Stimulated activated CD8-positive, alpha-beta memory T cell treated with anti-CD3 and anti-CD28 coated beads, Interleukin-2, amount 100 ng/mL, for 1 hour (primary cell): ENCODE results near the gene DDX28.

ENCODE experiments used
- DNase-seq, 2 donors: peaks; one replicate each; pipeline ENCODE4 v3.0.0-alpha.2; 2020; ENCODE audit warnings: low read depth in 2 of 2

Gene DDX28, protein sequence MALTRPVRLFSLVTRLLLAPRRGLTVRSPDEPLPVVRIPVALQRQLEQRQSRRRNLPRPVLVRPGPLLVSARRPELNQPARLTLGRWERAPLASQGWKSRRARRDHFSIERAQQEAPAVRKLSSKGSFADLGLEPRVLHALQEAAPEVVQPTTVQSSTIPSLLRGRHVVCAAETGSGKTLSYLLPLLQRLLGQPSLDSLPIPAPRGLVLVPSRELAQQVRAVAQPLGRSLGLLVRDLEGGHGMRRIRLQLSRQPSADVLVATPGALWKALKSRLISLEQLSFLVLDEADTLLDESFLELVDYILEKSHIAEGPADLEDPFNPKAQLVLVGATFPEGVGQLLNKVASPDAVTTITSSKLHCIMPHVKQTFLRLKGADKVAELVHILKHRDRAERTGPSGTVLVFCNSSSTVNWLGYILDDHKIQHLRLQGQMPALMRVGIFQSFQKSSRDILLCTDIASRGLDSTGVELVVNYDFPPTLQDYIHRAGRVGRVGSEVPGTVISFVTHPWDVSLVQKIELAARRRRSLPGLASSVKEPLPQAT

DNA sequence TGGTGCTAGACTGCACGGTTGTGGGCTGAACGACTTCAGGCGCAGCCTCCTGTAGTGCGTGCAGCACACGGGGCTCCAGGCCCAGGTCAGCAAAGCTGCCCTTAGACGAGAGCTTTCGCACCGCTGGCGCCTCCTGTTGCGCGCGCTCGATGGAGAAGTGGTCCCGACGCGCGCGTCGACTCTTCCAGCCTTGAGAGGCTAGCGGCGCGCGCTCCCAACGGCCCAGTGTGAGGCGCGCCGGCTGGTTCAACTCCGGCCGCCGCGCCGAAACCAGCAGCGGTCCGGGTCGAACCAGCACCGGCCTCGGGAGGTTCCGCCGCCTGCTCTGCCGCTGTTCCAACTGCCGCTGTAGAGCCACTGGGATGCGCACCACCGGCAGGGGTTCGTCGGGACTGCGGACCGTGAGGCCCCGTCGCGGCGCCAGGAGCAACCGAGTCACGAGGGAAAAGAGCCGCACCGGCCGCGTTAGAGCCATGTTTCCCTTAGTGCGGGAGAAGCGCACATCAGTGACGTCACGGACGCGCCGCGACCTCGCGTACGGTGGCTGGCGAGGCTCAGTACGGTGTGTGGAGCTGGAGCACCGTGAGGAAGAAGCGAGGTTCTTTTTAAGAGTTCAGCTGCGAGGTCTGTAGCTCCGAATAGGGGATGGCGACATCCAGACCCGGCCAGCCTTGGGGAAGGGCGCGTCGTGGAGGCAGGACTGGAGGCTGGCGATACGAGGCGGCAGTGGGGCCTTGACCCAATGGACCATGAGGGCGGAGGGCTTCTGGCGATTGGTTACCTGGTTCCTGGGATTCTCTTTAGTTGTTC lies at the start of gene DDX28, which contains the start of gene DUS2:
Gene DDX28, minus strand, starts transcription at position 505 of the 810 bp plus-strand sequence. Its CDS starts 30 bp downstream, at position 475.
Gene DUS2, plus strand, starts transcription at position 557 of the 810 bp plus-strand sequence. CDS start 14,740 bp downstream, outside the sequence.
- peak; percentile 88 to 95 for DNase-seq

DNA sequence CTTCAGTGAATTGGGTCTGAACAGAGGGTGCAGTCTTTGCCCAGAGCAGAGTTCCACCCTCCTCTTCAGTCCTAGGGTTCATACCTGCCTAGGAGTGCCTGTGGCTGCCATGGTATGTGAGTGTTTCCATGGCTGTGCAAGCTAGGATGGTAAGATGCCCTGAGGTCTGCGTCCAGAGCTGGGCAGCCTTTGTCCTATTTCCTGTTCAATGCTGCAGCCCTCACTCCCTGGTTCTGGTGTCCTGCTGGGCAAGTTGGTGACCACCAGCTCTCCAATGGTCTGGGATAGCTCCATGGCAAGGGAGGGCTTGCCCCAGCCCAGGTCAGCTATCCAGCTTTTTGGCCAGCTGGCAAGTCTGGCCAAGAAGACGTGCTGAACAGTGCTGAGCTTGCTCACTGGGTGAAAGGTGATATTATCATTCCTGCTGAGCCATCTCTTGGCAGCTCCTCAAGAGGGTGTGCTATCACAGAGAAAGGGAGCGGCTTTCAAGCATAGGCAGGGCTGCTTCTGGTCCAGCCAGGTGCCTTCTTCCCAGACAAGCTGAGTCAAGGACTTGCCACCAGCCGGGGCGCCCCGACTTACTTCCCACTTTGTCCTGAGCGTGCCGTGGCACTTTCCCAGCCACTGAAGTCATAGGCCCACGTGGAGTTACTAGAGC lies 49.1 kb upstream of the DDX28 start:
- no peak for DNase-seq

DNA sequence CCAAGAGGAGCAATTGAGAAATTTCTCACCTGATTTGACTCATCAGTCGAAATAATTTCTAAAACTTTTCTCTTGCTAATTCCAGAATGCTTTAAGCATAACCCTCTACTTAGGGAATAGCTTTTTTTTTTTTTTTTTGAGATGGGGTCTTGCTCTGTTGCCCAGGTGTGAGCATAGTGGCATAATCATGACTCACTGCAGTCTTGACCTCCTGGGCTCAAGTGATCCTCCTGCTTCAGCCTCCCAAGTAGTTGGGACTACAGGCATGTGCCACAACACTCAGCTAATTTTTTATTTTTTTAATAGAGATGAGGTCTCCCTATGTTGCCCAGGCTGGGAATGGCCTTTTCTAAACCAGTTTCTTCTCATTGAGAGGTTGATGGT lies 48.5 kb upstream of the DDX28 start:
- no peak for DNase-seq

DNA sequence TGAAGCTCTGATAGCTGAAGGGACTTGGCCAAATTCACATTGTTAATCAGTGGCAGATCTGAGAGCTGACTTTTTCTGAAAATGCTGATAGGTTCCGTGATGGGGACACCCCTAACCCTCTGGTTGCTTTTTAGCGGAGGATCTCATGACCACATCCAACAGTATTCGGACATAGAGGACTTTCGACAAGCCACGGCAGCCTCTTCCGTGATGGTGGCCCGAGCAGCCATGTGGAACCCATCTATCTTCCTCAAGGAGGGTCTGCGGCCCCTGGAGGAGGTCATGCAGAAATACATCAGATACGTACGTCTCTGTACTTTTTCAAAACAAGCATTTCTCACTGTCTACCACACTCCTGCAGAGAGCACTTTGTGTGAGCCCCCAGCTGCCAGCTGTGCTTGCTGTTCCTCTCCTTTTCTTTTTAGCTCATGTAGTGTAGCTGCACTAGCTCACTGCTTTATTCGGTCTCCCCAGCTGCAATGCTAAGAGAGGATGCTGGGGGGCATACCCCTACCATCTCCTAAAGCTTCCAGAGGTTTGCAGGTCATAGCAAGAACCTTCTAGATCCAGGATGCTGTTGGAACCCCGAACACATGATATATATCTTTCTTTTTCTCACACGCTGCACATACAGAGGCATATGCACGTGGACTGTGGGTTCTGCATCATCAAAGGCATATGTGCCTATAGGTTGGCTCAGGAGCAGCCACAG lies 47.9 kb upstream of the DDX28 start:
- no peak for DNase-seq

DNA sequence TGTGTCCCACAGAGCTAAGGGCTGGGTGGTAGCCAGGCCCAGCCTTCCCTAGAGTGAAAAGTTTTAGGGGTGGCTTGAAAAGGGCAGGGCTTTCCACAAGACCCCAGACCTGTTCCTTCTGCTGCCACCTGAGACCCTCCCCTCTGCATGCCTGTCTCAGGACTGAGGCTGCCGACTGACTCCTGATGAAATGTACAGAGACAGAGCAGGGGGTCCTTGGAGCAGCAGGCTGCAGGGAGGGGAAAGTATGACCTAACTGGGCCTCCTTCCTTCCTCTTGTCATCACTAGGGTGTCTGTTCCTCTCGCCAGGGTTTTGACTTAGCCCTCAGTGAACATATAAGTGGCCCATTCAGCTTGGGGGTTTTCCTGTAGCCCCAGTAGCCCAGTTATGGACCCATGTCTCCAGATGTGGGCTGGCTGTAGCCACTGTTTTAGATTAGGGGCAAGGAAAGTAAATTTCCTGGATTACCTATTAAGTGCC lies 47.3 kb upstream of the DDX28 start:
- no peak for DNase-seq

DNA sequence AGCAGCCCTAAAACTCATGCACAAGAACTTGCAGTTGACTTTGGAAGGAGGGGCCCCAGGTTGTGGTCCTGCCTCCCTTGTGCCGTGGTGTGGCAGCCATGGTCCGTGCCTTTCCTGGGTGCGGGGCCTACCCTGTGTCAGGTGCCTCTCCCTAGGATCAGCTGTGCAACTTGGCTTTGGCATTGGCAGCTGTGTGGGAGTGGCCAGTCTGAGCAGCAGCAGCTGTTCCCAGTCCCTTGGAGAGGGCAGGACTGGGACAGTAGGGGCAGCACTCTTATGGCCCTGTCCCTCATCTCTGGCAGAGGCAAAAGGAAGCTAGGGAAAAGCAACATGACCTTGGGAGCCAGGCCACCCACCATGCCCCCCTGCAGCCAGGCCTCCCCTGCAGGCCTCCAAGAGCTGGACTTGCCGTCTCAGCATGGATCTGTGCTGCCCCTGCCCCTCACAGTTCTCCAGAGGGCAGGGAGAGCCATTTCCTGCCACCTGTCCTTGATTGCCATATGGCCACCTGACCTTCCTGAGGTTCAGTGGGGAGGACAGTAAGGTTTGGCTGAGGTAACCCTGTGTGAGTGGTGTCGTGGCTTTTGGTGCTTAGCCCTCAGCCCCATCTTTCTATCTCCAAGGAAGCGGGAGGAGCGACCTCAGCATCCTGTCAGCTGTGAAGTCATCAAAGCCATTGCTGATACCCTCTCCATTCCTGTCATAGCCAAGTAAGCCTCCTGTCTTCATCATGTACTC lies 46.6 kb upstream of the DDX28 start:
- no peak for DNase-seq

DNA sequence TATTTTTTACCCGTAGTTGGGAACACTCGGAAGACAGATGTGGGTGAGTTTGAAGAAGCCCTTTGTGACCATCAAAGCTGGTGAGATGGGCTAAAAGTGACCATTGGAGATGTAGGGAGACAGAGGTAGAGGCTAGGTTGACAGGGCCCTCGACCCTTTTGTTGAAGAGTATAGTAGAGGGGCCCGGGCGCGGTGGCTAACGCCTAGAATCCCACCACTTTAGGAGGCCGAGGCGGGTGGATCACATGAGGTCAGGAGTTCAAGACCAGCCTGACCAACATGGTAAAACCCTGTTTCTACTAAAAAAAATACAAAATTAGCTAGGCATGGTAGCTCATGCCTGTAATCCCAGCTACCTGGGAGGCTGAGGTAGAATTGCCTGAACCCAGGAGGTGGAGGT lies 45.9 kb upstream of the DDX28 start:
- no peak for DNase-seq

DNA sequence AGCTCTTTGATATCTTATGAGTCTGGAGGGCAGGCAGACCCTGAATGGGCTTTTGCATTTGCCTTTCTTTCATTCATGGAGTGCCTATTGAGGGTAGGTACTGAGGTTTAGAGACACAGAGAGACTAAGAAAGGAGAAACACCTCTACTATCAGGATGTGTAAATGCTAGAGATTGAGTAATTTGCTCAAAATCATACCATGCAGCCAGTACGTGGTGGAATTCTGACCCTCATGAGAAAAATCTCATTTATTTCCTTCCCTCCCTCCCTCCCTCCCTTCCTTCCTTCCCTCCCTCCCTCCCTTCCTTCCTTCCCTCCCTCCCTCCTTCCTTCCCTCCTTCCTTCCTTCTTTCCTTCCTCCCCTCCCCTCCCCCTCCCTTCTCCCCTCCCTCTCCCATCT lies 43.7 kb upstream of the DDX28 start:
- no peak for DNase-seq

DNA sequence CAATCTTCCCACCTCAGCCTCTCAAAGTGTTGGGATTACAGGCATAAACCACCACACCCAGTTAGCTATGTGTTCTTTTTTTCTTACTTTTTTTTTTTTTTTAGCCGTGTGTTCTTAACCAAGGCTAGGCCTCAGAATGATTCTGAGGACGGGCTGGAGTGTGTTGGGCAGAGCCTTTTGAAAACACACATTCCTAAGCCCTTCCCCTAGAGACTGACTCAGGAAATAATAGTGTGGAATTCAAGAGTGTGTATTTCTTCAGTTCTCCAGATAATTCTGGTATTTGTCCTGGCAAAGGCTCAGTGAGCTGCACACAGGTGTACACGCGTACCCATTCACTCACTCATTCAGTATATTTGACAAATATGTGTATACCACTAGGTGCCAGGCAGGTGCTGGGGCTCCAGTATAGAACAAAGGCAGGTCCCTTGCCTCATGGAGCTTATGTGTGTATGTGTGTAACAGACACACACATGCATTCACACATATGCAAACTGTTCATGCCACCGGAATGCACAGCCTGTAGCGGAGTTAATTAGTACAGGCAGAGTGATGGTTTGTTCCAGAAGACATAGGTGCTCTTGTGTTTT lies 42.8 kb upstream of the DDX28 start:
- no peak for DNase-seq

DNA sequence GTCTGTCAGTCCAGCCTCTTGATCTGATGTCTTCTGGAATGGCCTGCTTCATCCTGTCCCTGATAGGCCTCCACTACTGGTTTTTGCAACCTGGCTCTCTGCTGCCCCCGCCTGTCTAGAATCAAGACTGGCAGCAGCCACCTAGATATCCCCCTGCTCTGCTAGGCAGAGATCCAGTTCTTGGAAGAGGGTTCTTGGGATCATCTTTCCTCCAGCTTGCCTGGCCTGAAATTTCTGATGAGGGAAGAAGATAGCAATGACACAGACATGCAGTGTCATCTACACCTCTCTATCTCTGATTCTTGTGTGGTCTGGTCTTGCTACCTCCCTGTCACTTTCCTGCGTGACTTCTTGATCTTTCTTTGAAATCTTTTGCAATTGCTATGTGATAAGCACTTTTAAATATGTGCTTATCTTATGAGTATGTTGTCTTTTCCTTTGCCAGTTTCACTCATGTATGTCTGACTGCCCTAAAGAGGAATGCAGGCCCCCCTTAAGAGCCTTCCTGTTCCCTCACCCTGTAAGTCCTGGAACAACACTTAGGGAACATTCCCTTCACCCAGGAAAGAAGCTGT lies 41.8 kb upstream of the DDX28 start:
- peak; percentile 44 to 53 for DNase-seq

DNA sequence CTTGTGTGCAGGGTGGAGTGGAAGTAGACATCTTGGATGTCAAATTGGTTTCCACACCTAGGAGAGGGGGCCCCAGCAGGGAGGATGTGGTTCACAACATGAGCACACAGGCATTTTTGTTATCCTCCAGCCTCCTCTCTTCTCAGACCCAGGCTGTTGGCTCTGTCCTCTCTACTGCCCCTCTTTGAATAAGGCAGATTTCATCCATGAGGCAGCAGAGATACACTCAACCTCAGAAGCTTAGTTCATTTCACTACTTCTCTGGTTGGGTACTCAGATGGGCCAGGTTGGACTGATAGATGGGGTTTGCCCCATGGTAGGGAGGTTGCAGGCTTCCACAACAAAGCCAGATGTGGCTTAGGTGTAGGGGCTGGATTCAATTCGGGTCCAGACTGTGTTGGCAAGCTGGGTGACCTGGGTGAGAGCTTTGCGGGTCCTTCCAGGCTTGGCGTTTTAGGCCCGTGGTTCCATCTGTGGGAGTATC lies 39.9 kb upstream of the DDX28 start:
- no peak for DNase-seq

DNA sequence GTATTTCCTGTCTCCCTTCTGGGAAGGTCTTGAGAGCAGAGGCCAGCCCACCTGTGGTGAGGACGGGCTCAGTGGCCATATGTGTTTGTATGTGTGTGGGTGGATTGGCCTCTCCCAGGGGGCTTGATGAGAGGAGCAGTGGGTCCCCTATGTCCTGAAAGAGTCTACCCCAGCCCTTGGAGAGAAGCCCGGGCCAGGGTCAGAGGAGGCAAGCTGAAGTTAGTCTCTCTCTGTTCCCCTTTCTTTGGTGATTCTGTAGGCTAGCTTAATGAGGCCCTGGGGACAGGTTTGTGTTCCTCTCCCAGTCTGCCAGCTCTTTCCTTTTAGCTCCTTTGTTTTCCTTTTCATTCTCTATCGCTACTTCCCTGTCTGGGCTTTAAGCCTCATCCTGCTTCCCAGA lies 38.4 kb upstream of the DDX28 start:
- DNase-seq, result no peak

DNA sequence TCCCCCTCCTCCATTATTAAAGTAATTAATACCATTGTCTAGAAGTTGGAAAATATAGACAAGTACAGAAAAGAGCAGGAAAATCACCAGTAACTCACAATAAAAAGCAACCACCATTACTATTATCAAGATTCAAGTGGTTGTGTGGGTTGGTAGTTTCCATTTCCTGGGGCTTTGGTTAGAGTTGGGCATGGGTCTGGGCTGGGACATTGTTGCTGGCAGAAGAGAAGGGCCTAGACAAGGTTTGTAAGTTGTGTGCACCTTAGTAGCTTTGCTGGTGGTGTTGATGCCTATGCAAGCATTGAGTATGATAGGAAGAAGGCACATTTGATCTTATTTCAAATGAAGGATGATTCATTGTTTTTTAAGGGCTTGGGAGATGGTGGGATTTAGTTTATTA lies 36.8 kb upstream of the DDX28 start:
- no peak for DNase-seq

DNA sequence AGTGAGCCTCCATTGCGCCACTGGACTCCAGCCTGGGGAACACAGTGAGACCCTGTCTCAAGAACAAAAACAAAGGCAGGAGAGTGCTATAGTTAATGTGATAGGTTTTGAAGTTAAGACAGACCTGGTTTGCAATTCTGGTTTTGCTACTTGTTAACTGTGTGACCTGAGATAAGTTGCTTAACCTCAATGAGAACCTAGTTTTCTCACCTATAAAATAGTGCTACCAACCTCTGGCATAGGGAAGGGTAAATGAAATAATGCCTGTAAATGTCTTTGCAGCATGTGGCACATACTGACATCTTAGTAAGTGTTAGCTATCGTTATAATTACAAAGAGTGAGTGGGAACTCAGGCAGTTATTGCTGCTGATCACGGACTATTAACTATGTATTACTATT lies 32.4 kb upstream of the DDX28 start:
- DNase-seq, result no peak

DNA sequence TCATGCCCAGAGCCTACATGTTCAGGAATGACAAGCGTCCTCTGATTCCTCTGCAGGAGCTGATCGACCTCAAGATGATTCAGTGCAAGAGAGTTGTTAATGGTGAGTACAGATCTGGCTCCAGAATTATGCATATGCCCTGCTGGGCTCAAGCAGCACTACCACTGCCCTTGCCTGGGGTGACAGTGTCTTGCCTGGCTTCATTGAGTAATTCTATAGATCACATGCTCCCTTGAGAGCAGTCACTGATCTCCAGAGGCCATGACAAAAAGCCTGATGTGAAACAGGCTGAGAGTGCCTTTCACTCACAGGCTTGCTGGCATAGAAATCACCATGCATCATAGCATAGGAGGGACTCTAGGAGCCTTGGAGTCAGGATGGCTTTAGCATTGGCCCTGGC lies 26.4 kb upstream of the DDX28 start:
- DNase-seq, result no peak

DNA sequence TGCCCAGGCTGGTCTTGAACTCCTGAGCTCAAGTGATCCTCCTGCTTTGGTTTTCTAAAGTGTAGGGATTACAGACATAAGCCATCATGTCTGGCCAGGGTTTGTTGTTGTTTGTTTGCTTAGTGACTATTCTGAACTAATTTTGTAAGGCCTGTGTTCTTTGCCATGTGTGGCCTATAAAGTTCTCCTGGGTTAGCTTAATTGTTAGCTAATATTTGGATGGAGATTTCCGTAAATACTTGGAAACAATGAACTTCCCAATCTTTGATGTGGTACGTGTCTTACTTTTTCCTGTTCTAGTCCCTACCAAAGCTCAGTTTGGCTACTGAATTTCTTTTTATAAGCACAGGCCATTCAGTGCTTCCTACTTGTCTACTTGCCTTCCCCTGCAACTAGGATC lies 25.0 kb upstream of the DDX28 start:
- DNase-seq, result no peak

DNA sequence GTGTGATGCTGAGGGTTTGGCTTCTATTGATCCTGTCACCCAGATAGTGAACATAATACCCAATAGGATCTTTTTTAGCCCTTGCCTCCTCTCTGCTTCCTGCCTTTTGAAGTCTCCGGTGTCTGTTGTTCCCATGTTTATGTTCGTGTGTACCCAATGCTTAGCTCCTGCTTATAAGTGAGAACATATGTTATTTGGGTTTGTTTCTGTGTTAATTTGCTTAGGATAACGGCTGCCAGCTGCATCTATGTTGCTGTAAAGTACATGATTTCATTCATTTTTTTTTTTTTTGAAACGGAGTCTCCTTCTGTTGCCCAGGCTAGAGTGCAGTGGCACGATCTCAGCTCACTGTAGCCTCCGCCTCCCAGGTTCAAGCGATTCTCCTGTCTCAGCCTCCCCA lies 23.1 kb upstream of the DDX28 start:
- DNase-seq, result no peak

DNA sequence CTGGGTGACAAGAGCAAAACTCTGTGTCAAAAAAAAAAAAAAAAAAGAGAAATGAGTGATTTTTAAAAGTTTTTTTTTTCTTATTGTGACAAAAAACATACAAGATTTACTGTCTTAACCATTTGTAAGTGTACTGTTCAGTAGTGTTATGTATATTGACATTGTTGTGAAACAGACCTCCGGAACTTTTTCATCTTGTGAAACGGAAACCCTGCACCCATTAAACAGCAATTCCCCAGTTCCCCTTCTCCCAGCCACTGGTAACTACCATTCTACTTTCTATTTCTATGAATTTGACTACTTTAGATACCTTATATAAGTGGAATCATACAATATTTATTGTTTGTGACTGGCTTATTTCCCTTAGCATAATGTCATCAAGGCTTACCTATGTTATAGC lies 18.8 kb upstream of the DDX28 start:
- no peak for DNase-seq

DNA sequence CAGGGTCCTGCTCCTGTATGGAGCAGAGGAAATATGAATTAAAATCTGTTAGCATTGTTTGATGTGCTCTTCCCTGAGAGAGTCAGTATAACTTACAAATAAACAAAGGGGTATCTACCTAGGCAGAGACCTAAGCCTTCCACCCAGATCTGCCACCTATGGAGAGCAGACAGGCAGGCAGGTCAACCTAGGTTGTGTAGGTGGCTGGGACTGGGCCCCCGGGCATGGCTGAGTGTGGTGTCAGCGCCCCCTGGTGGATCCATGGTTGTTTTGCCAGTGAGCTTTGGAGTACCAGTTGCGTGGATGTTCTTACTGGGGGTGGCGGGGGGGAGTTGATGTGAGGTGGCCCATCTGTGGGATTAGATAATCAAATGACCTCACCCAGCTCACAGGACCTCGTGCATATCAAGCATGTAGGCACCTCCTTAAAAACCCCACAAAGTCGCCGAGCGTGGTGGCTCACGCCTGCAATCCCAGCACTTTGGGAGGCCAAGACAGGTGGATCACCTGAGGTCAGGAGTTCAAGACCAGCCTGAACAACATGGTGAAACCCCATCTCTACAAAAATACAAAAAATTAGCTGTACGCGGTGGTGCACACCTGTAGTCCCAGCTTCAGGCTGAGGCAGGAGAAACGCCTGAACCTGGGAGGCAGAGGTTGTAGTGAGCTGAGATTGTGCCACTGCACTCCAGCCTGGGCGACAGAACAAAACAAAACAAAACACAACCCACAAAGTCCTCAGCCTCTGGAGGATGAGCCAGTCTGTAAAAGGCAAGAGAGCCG lies 17.7 kb upstream of the DDX28 start:
- peak; percentile 83 to 84 for DNase-seq
